Fibroblast of skin of back (primary cell): ENCODE results near the gene TTF1. TPM values are rescaled to one million over a fixed set of nuclear protein-coding genes. Genes with fewer than 3 reads are reported as not detected.

Source experiments
- DNase-seq: peaks from one replicate; pipeline ENCODE4 v3.0.0-alpha.2; 2013
- polyA plus RNA-seq, 2 experiments: library from polyadenylated mRNA; unstranded; fragments of 120-200 nt; gene quantifications; one replicate each; pipeline ENCODE4 v1.2.1, GENCODE V29; 2013; ENCODE audit not compliant: insufficient read length in 2 of 2

The TTF1 gene, protein sequence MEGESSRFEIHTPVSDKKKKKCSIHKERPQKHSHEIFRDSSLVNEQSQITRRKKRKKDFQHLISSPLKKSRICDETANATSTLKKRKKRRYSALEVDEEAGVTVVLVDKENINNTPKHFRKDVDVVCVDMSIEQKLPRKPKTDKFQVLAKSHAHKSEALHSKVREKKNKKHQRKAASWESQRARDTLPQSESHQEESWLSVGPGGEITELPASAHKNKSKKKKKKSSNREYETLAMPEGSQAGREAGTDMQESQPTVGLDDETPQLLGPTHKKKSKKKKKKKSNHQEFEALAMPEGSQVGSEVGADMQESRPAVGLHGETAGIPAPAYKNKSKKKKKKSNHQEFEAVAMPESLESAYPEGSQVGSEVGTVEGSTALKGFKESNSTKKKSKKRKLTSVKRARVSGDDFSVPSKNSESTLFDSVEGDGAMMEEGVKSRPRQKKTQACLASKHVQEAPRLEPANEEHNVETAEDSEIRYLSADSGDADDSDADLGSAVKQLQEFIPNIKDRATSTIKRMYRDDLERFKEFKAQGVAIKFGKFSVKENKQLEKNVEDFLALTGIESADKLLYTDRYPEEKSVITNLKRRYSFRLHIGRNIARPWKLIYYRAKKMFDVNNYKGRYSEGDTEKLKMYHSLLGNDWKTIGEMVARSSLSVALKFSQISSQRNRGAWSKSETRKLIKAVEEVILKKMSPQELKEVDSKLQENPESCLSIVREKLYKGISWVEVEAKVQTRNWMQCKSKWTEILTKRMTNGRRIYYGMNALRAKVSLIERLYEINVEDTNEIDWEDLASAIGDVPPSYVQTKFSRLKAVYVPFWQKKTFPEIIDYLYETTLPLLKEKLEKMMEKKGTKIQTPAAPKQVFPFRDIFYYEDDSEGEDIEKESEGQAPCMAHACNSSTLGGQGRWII
- polyA plus RNA-seq (2013, experiment 1 of 2; ENCODE audit: insufficient read length), result 12.1 TPM
- 9.1 TPM for polyA plus RNA-seq (2013, experiment 2 of 2; ENCODE audit: insufficient read length)

DNA sequence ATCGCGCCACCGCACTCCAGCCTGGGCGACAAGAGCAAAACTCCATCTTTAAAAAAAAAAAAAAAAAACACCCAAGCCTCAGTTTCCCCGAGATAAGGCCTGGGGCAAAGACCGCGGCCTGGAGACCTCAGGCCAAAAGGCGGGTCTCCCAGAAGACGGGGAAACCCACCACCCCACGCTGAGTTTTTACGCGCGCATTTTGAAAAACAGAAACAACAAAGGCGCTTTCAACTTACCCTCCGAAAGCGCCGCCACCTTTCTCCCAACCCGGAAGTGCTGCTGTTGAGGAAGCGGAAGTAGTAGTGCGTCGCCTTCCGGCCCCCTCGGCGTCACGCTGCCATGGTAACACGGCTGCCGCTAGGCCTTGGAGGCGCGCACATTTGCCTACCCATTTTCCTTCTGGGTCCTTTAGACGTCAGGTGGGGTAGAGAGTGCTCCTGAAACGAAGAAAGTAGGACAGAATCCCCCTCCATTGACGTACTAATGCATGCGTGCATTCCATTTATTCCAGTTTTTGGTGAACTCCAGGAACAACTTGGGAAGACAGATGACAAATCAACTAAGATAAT, at the start of gene TTF1:
Gene TTF1, minus strand, starts transcription at position 287 of the 569 bp plus-strand sequence. CDS start 4,019 bp downstream, outside the sequence.
- peak; percentile 91 for DNase-seq

DNA sequence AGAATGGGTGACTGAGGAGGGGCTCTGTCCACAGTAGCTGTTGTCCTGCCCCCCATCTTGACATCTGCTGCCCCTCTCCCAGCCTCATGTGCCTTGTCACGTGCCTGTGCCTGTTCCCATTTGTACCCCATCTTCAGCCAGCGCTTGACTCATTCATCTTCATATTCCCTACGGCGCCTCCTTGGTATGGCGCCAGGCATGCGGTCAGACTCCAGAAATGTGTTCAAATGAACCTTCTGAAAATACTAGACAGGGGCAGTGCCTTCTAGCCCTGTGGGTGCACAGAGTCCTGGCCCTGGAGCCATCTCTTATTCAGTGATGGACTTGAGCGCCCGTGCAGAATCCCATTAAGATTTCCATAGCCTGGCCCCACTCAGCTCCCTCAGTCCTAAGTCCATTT, 49.6 kb upstream of the TTF1 start:
- DNase-seq, result no peak

DNA sequence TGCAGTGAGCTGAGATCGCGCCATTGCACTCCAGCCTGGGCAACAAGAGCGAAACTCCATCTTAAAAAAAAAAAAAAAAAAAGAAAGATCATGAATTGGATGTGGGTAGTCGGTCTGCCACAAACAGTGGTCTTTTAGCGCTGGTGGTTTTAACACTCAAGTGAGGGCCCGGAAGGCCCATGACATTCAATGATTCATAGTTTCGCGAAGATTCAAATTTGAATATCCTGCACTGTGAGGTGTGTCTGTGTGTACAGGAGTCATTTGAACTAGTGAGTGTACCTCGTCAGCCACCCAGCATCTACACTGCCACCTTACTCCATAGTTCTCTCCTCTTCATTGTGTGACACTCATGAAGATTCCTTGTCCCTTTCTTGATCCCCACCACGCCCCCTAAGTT, 44.6 kb upstream of the TTF1 start:
- no peak for DNase-seq

GRCh38 chr9:132447902-132448301, 41.3 kb upstream of the TTF1 start:
- DNase-seq, result no peak

DNA sequence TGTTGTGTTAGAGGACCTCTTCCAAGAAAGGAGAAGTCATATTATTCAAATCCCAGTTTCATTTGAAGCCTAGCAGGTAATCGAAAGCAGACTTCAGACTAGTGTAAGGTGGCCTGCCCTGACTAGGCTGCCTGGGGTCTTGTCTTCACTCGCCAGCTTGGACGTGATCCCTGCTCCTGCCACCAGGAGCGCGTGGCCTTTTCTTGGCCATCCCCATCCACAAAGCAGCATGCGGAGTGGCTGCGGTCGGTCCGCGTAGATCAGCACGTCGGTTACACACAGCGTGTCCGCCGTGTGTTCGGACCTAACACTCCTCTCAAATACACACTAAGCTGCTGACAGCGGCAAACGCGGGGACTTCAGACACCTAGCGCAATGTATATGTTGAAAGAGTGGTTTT, 40.7 kb upstream of the TTF1 start:
- no peak for DNase-seq

DNA sequence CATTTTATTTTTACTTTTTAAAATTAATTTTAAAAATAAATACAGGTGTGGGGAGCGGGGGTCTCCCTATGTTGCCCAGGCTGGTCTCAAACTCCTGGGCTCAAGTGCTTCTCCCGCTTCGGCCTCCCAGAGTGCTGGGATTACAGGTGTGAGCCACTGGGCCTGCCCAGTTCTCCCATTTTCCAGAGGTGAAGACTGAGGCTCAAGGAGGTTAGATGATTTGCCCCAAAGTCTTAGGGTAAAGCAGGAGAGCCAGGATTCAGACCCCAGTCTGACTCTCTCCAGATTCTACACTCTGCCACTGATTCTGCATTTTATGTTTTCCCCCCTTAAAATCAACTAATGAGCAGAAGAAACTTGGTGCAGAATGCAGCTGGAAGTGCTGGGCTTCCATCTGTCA, 40.2 kb upstream of the TTF1 start:
- no peak for DNase-seq

DNA sequence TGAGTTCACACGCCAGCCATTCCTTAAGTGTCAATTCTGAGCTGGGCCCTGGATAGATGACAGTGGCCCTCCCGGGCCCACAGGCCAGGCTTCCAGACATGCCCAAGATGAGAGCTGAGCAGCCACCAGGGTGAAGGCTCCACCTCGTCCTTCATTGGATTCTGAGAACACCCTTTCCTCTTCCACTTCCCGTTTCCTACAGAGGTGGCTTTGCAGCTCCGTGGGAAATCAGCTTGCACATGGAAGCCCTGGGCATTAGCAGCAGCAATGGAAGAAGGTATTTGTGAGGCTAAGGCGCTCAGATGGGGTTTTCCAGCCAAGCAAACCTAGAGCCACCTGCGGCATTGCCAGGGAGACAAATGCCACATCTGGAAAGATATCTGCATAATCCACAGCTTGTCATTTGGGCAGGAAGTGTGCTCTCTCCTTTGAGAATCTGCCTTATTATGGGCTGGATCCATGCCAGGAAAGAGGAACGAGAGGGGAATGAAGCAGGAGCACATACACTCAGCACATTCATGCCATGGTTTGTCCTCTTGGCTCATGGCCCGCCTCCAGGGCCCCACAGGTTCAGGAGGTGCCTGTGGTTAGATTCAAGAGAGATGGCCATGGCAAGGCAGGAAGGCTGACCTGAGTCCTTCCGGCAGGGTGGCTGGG, 37.4 kb upstream of the TTF1 start:
- DNase-seq, result no peak

GRCh38 chr9:132441404-132441803, 34.8 kb upstream of the TTF1 start:
- no peak for DNase-seq

GRCh38 chr9:132440735-132441134, 34.1 kb upstream of the TTF1 start:
- DNase-seq, result no peak

GRCh38 chr9:132439153-132439552, 32.5 kb upstream of the TTF1 start:
- no peak for DNase-seq

- no peak for DNase-seq
Observed at GRCh38 chr9:132434881-132435280, 28.2 kb upstream of the TTF1 start.

DNA sequence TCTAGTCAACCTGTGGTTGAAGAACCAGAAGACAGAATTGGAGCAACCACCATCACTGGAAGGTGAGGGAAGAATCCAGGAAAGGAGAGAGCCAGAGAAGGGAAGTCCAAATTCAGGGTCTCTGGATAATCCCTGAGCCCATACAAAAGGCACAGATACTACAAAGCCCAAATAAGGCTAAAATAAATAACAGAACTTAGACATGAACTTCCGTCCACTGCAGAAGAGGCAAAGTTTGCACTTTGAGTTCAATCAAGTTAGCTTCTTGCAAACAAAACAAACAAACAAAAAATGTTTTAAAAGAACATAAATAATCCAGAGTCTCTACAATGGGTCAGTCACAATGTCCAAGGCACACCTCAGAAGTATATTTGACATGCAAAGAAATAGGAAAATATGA, 24.4 kb upstream of the TTF1 start:
- no peak for DNase-seq

GRCh38 chr9:132426639-132427414, 20.2 kb upstream of the TTF1 start:
- no peak for DNase-seq

- no peak for DNase-seq
Observed at GRCh38 chr9:132425675-132426062, 19.0 kb upstream of the TTF1 start.

DNA sequence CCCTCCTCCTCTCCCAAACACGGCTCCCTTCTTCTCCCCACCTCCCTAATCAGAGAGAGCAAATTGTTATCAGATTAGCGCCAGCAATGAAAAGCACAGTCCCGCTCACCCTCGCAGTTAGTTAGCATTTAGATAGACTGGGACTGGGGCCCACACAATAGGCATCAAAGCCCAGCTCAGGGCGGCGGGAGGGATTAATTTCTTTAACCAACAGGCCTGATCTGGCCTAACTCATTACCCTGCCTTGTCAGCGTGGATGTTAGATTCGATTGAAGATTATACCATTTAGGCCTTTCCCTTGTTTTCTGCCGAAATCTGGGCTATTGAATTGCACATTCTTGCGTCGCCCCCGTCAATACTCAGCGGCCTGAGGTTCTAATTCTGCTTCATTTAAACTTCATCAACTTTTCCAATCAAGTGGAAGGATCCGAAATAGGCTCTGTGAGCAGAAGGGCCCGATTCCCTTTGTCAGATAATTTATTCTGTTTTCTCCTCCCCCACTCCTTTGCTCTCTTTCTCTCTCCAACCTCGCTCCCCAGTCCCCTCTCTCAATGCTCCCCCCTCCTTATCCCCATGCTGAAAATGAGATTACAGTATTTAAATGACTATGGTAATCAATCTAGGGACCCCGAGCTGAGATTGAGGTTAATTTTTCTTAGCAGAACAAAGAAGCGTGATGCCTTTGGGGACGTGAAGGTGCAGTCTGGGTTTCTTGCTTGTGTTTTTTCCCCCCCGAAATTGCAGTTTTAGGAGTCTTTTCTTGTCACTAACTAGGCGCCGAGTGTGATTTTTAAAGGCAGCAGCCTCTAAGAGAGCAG, 18.4 kb upstream of the TTF1 start:
- DNase-seq, result no peak

GRCh38 chr9:132423503-132423902, 16.9 kb upstream of the TTF1 start:
- DNase-seq, result no peak

- no peak for DNase-seq
Observed at GRCh38 chr9:132422574-132422973, 15.9 kb upstream of the TTF1 start.

DNA sequence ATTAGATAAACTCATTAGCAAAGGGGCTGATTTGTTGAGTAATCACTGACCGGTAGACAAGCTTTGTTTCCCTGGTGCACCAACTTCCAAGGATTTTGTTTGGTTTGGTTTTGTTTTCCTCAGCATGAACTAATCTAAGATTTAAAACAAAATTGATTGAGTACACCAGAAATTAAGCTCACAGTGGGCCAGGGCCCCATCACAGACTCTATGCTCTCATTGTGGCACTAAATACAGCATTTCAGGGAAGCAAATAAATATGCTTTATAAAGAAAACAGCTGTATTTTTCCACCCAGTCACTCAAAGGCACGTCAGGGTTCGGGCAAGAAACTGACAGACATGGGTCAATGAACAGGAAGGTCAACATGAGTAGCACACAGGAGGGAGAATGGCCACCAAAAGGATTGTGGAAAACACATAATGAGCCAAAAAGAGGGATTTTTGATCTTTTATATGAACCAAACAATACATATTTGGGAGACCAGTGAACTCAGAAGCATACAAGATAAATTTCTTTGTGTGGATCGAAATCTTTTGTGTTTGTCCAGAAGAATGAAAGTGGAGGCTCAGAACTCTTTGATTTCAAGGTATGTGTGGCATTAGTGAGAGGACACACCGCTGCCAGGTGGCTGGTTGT, 12.2 kb upstream of the TTF1 start:
- no peak for DNase-seq

DNA sequence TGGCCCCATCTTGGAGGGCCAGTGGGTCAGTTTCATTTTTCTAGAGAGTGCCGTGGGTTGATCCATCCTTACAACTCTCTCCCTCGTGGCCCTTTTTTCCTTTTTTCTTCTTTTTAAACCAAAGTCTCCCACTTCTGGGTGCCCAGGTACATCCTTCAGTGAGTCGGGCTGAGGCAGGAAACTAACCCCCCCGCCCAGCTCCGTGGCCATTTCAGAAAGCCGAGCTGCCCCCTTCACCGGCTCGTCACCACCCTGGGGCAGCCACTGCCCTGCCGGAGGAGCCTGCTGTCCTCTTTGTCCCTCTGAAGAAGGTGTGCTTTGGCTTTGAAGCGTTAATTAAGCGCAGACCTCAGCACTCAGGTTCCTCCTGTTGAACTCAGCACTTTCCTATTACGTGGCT, 8.5 kb upstream of the TTF1 start:
- no peak for DNase-seq

- no peak for DNase-seq
Observed at GRCh38 chr9:132414731-132415130, 8.1 kb upstream of the TTF1 start.
